ENCODE measurements around the gene HTD2. TPM values are rescaled to one million over a fixed set of nuclear protein-coding genes. Genes with fewer than 3 reads are reported as not detected.

HTD2 gene
- total RNA-seq (2022; extraction: Qiagen RNA extraction; ENCODE audit: low read depth) = 6.0 to 8.3 TPM (median 7.5 TPM) in 5 replicates

GRCh38 chr3:58305882-58306711, at the start of gene HTD2, which contains the start of gene RPP14:
TSS of gene HTD2 (plus strand) at chr3:58306520. CDS start at chr3:58317614, 11,094 bp downstream.
TSS of gene RPP14 (plus strand) at chr3:58306245. CDS start at chr3:58310330, 4,085 bp downstream.

GRCh38 chr3:58332575-58333188, 26.4 kb downstream of the HTD2 start, which contains the start of gene PXK:
TSS of gene PXK (plus strand) at chr3:58332892. CDS start at chr3:58332989, 97 bp downstream.

Other genes with a start within 250 kb of the HTD2 start
- gene DNASE1L3, start 95.5 kb upstream of the HTD2 start, total RNA-seq (2022; extraction: Qiagen RNA extraction; ENCODE audit: low read depth) = not detected in 5 replicates
- gene ABHD6, start 68.7 kb upstream of the HTD2 start, total RNA-seq (2022; extraction: Qiagen RNA extraction; ENCODE audit: low read depth) = 9.3 to 11.9 TPM (median 11.4 TPM) in 5 replicates
- 9.6 to 11.4 TPM (median 10.5 TPM) in 5 replicates for gene RPP14, start 275 bp upstream of the HTD2 start, total RNA-seq (2022; extraction: Qiagen RNA extraction; ENCODE audit: low read depth)
- 3.8 to 7.5 TPM (median 5.9 TPM) in 5 replicates for gene PXK, start 26.4 kb downstream of the HTD2 start, total RNA-seq (2022; extraction: Qiagen RNA extraction; ENCODE audit: low read depth)
- gene PDHB, start 127.3 kb downstream of the HTD2 start, total RNA-seq (2022; extraction: Qiagen RNA extraction; ENCODE audit: low read depth) = 51.7 to 63.9 TPM (median 58.5 TPM) in 5 replicates
- gene KCTD6, start 185.6 kb downstream of the HTD2 start, total RNA-seq (2022; extraction: Qiagen RNA extraction; ENCODE audit: low read depth) = 5.1 to 9.5 TPM (median 8.0 TPM) in 5 replicates
- gene ACOX2, start 230.7 kb downstream of the HTD2 start, total RNA-seq (2022; extraction: Qiagen RNA extraction; ENCODE audit: low read depth) = 7.4 to 11.4 TPM (median 8.2 TPM) in 5 replicates